UCSD-AML1 (cell line): ENCODE data around the gene TAS2R42.

Source experiments
- DNase-seq: peaks from one replicate; lab custom pipeline; 2025; ENCODE audit not compliant: unreplicated experiment; lab: John Stamatoyannopoulos, UW

TAS2R42 gene

DNA sequence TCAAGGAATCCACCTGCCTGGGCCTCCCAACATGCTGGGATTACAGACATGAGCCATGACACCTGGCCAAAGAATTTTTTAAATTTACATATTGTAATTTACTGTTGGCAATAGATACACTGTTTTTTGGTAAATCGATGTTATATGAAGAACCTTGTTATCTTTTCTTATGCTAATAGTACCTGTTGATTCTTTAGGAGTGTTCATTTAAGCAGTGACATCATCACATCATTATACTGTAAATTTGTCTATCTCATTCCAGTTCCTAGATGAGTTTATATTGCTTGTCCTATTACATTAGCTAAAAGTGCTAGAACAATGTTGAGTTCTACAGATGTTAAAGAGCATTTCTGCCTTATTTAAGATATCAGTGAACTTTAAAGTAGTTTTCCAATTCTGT, 39.3 kb downstream of the TAS2R42 start:
- no peak for DNase-seq

DNA sequence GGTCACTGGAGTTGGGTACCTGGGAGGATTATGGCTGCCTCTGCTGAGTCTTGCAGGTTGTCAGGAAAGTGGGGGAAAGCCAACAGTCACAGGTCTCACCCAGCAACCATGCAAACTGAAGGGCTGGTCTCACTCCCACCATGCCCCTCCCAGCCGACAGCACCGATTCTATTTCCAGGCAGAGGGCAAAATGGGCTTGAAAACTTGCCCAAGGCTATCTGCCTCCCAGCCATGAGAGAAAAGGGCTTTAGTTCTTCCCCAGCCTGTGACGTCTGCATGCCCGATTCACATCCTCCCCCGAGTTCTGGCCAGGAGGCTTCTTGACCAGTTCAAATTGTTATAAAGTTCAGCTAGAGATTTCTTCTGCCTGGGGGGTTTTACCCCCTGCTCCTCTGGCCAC, 42.4 kb downstream of the TAS2R42 start:
- DNase-seq: no peak

DNA sequence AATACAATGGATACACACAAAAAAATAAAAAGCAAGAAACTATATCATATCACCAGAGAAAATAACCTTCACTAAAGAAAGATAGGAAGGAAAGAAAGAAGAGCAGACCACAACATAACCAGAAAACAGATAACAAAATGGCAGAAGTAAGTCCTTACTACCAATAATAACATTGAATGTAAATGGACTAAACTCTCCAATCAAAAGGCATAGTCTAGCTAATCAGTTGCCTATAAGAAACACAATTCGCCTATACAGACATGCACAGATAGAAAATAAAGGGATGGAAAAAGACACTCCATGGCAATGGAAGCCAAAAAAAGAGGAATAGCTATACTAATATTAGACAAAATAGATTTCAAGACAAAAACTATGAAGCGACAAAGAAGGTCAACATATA, 43.4 kb downstream of the TAS2R42 start:
- no peak for DNase-seq

DNA sequence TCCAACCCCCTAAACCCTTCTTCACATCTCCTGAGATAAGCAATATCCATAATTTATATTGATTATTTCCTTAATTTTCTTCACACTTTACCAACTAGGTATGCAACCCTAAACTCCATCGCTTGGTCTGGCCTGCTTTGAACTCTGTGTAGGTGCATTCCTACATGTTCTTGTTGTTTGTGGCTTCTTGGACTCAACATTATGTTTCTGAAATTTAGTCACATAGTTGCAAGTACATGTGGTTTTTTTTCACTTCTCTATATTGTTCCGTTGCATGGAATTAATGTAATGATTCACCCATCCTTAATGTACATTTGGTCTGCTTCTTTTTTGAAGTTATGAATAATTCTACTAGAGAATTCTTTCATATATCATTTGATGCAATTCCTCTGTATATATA, 50.7 kb downstream of the TAS2R42 start:
- DNase-seq: no peak
